Nephron progenitor cell (in vitro differentiated cells): ENCODE results near the gene ASPSCR1.
A peak's percentile ranks its signal among the peaks of the same experiment; 100 is the strongest.

Experiments
- DNase-seq: peaks from one replicate; pipeline ENCODE4 v3.0.0; 2021
- H3K27ac Mint-ChIP-seq: 2 replicates; pipeline ENCODE4 v1.8.0; 2021; ENCODE audit warnings: mild to moderate bottlenecking, moderate library complexity, mixed read lengths
- H3K27me3 Mint-ChIP-seq: 2 replicates; pipeline ENCODE4 v1.8.0; 2021; ENCODE audit warnings: mild to moderate bottlenecking, low read depth, mixed read lengths; ENCODE audit not compliant: poor library complexity
- H3K36me3 Mint-ChIP-seq: 2 replicates; pipeline ENCODE4 v1.8.0; 2021; ENCODE audit warnings: low read depth, mixed read lengths
- H3K4me1 Mint-ChIP-seq: 2 replicates; pipeline ENCODE4 v1.8.0; 2021; ENCODE audit warnings: mixed read lengths
- H3K4me3 Mint-ChIP-seq: 2 replicates; pipeline ENCODE4 v1.8.0; 2021; ENCODE audit warnings: mild to moderate bottlenecking, moderate library complexity, mixed read lengths
- H3K9me3 Mint-ChIP-seq: 2 replicates; pipeline ENCODE4 v1.8.0; 2021; ENCODE audit warnings: mild to moderate bottlenecking, moderate library complexity, mixed read lengths
- TF ChIP-seq, protein P1 (sequence below): fragments of 200-600 bp; sonication (generic); IDR thresholded peaks from 2 replicates; pipeline ENCODE4 v1.5.0; 2021; ENCODE audit warnings: antibody characterized with exemption

ASPSCR1 gene

GRCh38 chr17:81984773-81985410 lies 7.5 kb downstream of the ASPSCR1 start:
- H3K27ac Mint-ChIP-seq = peak overlapping the region; percentile 23
- H3K9me3 Mint-ChIP-seq = no peaks in the 10 kb centered on the region
- no peak overlapping the region for H3K4me3 Mint-ChIP-seq
- no peak for DNase-seq
- peaks cover 2% of the 10 kb centered on the region for H3K27me3 Mint-ChIP-seq
- TF ChIP-seq, protein P1, sequence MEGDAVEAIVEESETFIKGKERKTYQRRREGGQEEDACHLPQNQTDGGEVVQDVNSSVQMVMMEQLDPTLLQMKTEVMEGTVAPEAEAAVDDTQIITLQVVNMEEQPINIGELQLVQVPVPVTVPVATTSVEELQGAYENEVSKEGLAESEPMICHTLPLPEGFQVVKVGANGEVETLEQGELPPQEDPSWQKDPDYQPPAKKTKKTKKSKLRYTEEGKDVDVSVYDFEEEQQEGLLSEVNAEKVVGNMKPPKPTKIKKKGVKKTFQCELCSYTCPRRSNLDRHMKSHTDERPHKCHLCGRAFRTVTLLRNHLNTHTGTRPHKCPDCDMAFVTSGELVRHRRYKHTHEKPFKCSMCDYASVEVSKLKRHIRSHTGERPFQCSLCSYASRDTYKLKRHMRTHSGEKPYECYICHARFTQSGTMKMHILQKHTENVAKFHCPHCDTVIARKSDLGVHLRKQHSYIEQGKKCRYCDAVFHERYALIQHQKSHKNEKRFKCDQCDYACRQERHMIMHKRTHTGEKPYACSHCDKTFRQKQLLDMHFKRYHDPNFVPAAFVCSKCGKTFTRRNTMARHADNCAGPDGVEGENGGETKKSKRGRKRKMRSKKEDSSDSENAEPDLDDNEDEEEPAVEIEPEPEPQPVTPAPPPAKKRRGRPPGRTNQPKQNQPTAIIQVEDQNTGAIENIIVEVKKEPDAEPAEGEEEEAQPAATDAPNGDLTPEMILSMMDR = no peak
- H3K4me1 Mint-ChIP-seq = peaks cover 24% of the 10 kb centered on the region
- peaks cover 31% of the 10 kb centered on the region for H3K36me3 Mint-ChIP-seq

DNA sequence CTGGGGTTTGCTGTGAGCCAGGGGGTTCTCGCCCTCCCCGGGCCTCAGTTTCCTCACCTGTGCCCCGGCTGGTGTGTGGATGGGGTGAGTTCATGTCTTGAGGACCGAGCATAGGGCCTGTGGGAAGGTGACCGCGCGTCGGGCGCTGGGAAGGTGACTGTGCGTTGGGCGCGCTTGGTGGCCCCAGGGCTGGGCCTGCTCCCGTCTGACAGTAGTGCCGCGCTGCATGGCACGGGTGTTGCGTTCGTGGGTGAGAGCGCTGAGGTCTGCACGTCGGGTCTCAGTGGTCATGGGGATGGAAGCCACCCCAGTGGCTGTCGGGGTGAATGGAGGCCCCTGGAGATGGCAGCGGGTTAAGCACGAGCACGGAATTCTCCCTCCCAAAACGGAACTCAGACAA lies 9.2 kb downstream of the ASPSCR1 start:
- H3K4me1 Mint-ChIP-seq = peaks cover 34% of the 10 kb centered on the region
- no peaks in the 10 kb centered on the region for H3K27me3 Mint-ChIP-seq
- H3K9me3 Mint-ChIP-seq = peaks cover 3% of the 10 kb centered on the region
- H3K4me3 Mint-ChIP-seq = no peak overlapping the region
- no peak for DNase-seq
- TF ChIP-seq, protein P1 = no peak
- peaks cover 34% of the 10 kb centered on the region for H3K36me3 Mint-ChIP-seq
- H3K27ac Mint-ChIP-seq = no peak overlapping the region

DNA sequence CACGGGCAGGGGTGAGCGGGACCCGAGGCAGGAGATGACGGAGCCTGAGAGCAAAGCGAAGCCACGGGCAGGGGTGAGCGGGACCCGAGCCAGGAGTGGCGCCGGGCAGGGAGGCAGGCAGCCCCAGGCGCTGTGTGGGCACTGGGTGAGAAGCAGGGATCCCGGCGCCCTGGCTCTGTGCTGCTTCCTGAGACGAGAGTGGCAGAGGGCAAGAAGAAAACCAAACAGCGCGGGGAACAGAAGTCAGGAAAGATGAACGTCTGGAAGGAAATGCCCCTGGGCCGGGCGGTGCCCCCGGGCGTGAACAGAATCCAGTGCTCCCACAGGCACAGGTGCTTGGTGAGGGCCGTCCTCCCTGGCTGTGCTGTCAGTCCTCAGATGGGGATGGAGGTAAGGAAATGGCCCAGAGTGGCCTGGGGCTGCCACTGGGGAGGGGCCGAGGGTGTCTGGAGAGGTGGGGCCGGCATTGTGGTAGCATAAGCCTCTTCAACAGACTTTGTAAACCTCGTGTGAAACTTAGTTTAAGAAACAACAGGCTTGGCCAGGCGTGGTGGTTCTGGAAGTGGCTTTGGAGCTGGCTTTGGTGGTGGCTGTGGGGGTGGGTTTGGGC lies 9.8 kb downstream of the ASPSCR1 start:
- H3K36me3 Mint-ChIP-seq = peaks cover 34% of the 10 kb centered on the region
- no peak overlapping the region for H3K27ac Mint-ChIP-seq
- H3K4me3 Mint-ChIP-seq = no peak overlapping the region
- peaks cover 3% of the 10 kb centered on the region for H3K9me3 Mint-ChIP-seq
- H3K27me3 Mint-ChIP-seq = no peaks in the 10 kb centered on the region
- no peak for DNase-seq
- TF ChIP-seq, protein P1 = no peak
- H3K4me1 Mint-ChIP-seq = peaks cover 38% of the 10 kb centered on the region

DNA sequence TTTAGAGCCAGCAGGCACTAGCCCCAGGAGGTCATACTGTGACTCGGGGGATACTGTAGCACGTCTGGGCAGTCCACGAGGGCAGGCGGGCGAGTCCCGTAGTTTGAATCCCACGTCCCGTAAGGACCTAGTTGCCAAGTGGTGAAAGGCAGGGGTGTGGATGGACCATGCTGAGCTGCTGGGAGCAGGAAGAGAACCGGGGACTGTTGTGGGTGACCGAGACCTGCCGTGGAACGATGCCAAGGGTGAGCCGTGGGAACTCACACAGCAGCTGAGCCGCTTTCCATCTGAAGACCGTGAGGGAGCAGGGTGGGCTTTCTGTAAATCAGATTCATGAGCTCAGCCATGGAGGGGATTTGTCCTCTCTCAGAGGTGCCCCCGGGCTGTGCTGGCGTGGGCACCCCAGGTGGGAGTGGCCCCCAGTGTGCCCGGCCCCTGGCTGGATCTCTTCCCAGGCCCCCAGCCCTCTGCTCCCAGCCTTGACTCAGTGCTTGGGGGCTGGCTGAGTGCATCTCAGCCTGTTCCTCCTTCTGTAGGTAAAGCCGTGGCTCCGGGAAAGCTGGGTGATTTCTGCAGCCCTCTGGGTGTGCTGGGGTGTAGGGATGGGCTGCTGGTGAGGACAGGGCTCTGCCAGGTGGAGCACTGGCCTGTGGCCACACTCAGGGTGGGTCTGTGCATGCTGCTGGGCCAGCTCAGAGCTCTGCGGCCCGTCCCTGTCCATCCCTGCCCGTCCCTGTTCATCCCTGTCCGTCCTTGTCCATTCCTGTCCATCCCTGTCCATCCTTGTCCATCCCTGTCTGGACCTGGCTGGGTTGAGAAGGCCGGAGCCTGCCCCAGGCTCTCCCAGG lies 13.6 kb downstream of the ASPSCR1 start:
- Mint-ChIP-seq H3K27ac (peak overlapping the region; percentile 92), H3K4me3 (peak overlapping the region; percentile 40), H3K36me3 (peaks cover 23% of the 10 kb centered on the region), H3K4me1 (peaks cover 58% of the 10 kb centered on the region), H3K27me3 (no peaks in the 10 kb centered on the region), H3K9me3 (peaks cover 3% of the 10 kb centered on the region)
- TF ChIP-seq, protein P1 = no peak
- no peak for DNase-seq

- TF ChIP-seq, protein P1 = no peak
- peaks cover 65% of the 10 kb centered on the region for H3K4me1 Mint-ChIP-seq
Observed at GRCh38 chr17:81991684-81992305, 14.4 kb downstream of the ASPSCR1 start.

More at GRCh38 chr17:81991684-81992305, 14.4 kb downstream of the ASPSCR1 start:
- peak overlapping the region; percentile 92 for H3K27ac Mint-ChIP-seq
- no peaks in the 10 kb centered on the region for H3K27me3 Mint-ChIP-seq
- peaks cover 24% of the 10 kb centered on the region for H3K36me3 Mint-ChIP-seq
- peaks cover 3% of the 10 kb centered on the region for H3K9me3 Mint-ChIP-seq
- peak; percentile 72 for DNase-seq
- H3K4me3 Mint-ChIP-seq = peak overlapping the region; percentile 40
